ENCODE data around the gene PDGFB.

The PDGFB gene

GRCh38 chr22:39233710-39234471 is 10.9 kb downstream of the PDGFB start:
- H3K9ac ChIP-seq, result no peak overlapping the region
- peaks cover 73% of the 10 kb centered on the region; the same call in 1 of the 2 replicates for H3K27me3 ChIP-seq (ENCODE audit: insufficient read depth, low read depth)
- H3K4me1 ChIP-seq (ENCODE audit: low read depth, poor library complexity, severe bottlenecking), result peaks cover 20% of the 10 kb centered on the region
- H3K27ac ChIP-seq, result no peak overlapping the region
- H3K36me3 ChIP-seq (ENCODE audit: insufficient read depth), result no peaks in the 10 kb centered on the region
- H4K20me1 ChIP-seq (ENCODE audit: insufficient read depth), result no peaks in the 10 kb centered on the region
- H3K4me2 ChIP-seq, result no peak overlapping the region
- H3K4me3 ChIP-seq (IDR thresholded peaks at IDR 0.05; ENCODE audit: insufficient read depth, low read depth, low read length), result no peak overlapping the region
- no peak for TF ChIP-seq CTCF (conservative IDR thresholded peaks at IDR 0.05; ENCODE audit: low read depth, low read length)
- no peak overlapping the region for H2AFZ ChIP-seq (ENCODE audit: low read depth)
- no peaks in the 10 kb centered on the region for H3K79me2 ChIP-seq (ENCODE audit: insufficient read depth, low read depth)

- no peak overlapping the region for H3K9ac ChIP-seq
- no peak for TF ChIP-seq CTCF (conservative IDR thresholded peaks at IDR 0.05; ENCODE audit: low read depth, low read length)
- H3K4me1 ChIP-seq (ENCODE audit: low read depth, poor library complexity, severe bottlenecking), result peaks cover 20% of the 10 kb centered on the region
- no peak overlapping the region for H3K4me2 ChIP-seq
- H3K4me3 ChIP-seq (IDR thresholded peaks at IDR 0.05; ENCODE audit: insufficient read depth, low read depth, low read length), result no peak overlapping the region
- H3K27me3 ChIP-seq (ENCODE audit: insufficient read depth, low read depth), result peaks cover 76% of the 10 kb centered on the region; the same call in 1 of the 2 replicates
- H2AFZ ChIP-seq (ENCODE audit: low read depth), result no peak overlapping the region
- no peaks in the 10 kb centered on the region for H3K36me3 ChIP-seq (ENCODE audit: insufficient read depth)
- no peaks in the 10 kb centered on the region for H4K20me1 ChIP-seq (ENCODE audit: insufficient read depth)
- no peak overlapping the region for H3K27ac ChIP-seq
- H3K79me2 ChIP-seq (ENCODE audit: insufficient read depth, low read depth), result no peaks in the 10 kb centered on the region
Measured at GRCh38 chr22:39232806-39233709, 11.7 kb downstream of the PDGFB start.

- Histone ChIP-seq H3K4me3 (IDR thresholded peaks at IDR 0.05; ENCODE audit: insufficient read depth, low read depth, low read length) (no peak overlapping the region), H3K79me2 (ENCODE audit: insufficient read depth, low read depth) (no peaks in the 10 kb centered on the region), H4K20me1 (ENCODE audit: insufficient read depth) (no peaks in the 10 kb centered on the region), H3K36me3 (ENCODE audit: insufficient read depth) (no peaks in the 10 kb centered on the region), H2AFZ (ENCODE audit: low read depth) (no peak overlapping the region), H3K27ac (no peak overlapping the region), H3K4me2 (no peak overlapping the region), H3K9ac (no peak overlapping the region), H3K27me3 (ENCODE audit: insufficient read depth, low read depth) (peaks cover 80% of the 10 kb centered on the region; the same call in 1 of the 2 replicates), H3K4me1 (ENCODE audit: low read depth, poor library complexity, severe bottlenecking) (peaks cover 20% of the 10 kb centered on the region)
- TF ChIP-seq CTCF (conservative IDR thresholded peaks at IDR 0.05; ENCODE audit: low read depth, low read length), result no peak
Measured at GRCh38 chr22:39232246-39232645, 12.5 kb downstream of the PDGFB start.

- no peak overlapping the region for H3K4me2 ChIP-seq
- H2AFZ ChIP-seq (ENCODE audit: low read depth), result no peak overlapping the region
- no peaks in the 10 kb centered on the region for H3K79me2 ChIP-seq (ENCODE audit: insufficient read depth, low read depth)
- no peak overlapping the region for H3K9ac ChIP-seq
- peaks cover 72% of the 10 kb centered on the region; the same call in 1 of the 2 replicates for H3K27me3 ChIP-seq (ENCODE audit: insufficient read depth, low read depth)
- H3K27ac ChIP-seq, result no peak overlapping the region
- no peak overlapping the region for H3K4me3 ChIP-seq (IDR thresholded peaks at IDR 0.05; ENCODE audit: insufficient read depth, low read depth, low read length)
- no peak for TF ChIP-seq CTCF (conservative IDR thresholded peaks at IDR 0.05; ENCODE audit: low read depth, low read length)
- no peaks in the 10 kb centered on the region for H3K36me3 ChIP-seq (ENCODE audit: insufficient read depth)
- H3K4me1 ChIP-seq (ENCODE audit: low read depth, poor library complexity, severe bottlenecking), result peaks cover 13% of the 10 kb centered on the region
- H4K20me1 ChIP-seq (ENCODE audit: insufficient read depth), result no peaks in the 10 kb centered on the region
Measured at GRCh38 chr22:39231197-39231950, 13.4 kb downstream of the PDGFB start.
